Middle frontal gyrus (tissue), 1 donor: ENCODE measurements around the gene SHROOM2.
A peak's percentile ranks its signal among the peaks of the same experiment; 100 is the strongest.

Experiments
- DNase-seq: peaks from one replicate; pipeline ENCODE4 v3.0.0-alpha.2; 2015; ENCODE audit warnings: low spot score; ENCODE audit errors: extremely low spot score

SHROOM2 gene

DNA sequence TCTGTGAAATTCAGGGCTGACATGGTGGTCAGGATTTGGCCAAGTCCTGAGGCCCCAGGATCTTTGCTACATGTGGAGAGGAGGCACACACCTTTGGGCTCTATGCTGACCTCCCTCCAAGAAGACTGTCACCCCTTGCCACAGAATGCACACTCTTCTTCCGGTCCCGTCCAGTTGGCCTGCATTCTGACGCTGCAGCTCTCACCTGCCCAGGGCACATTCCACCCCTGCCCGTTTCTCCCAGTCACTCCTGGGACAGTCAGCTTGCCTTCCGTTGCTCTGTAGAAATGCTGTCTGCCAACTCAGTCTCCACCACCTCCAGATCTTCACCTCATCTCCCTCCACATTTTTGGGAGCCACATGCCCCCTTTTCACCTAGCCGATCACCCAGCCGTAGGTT lies 76.7 kb downstream of the SHROOM2 start:
- no peak for DNase-seq

DNA sequence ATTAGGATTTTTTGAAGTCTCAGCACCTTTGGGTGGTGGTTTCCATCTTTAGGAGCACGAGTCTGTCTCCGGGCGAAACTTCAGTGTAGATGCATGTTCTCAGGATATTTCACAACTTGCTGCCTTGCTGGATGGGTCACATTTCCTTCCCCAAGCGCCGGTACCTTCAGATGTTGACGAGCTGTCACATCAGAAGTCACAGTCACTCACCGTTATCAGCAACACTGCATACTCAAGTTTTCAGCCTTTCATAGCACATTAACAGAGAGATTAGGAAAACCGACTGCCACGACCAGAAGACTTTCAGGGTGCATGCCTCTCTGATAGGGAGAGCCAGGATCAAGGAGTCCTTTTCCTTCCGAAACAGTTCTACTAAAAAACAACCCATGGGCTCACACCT lies 77.8 kb downstream of the SHROOM2 start:
- DNase-seq: no peak

DNA sequence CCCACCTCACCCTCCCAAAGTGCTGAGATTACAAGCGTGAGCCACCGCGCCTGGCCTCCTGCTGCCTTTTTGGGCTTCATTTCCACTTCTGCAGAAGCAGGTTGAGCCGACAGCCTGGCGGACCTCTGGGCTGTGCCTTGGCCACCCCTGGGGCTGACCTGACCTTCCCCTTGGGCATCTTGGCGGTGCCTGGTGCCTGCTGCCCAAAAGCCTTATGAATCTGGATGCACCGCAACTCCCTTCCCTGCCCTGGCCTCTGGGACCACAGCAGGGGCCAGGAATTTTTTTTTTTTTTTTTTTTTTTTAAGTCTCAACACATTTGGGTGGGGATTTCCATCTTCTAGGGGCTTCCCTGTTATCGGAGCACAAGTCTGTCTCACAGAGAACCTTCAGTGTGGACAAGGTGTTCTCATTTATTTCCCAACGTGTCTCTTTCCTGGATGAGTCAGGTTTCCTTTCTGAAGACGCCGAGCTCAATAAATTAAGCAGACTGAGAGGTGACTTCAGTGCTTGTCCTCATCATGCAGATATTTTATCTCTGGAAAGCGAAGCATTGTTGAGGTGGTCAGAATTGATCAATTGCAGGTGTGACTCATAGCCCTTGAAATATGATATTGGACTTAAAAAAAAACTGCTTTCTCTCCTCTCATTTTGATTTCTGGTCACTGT lies 79.7 kb downstream of the SHROOM2 start:
- no peak for DNase-seq

DNA sequence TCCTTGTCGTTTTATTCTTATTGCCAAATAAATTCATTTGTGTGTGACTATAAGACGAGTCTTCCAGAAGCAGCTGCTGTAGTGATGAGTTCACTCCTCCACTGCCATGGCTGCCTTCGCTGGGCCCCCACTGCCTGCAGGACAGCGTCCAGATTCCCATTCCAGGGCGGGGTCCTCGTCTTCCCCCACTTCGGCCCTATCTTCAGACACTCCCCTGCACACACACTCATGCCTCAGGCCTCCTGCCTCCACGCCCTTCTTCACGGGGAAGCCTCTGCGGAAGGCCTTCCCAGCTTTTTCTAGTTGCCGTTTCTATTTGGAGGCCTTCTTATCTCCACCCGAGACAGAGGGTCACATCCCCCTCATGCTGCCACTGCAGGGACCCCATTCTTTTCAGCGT lies 80.4 kb downstream of the SHROOM2 start:
- no peak for DNase-seq

DNA sequence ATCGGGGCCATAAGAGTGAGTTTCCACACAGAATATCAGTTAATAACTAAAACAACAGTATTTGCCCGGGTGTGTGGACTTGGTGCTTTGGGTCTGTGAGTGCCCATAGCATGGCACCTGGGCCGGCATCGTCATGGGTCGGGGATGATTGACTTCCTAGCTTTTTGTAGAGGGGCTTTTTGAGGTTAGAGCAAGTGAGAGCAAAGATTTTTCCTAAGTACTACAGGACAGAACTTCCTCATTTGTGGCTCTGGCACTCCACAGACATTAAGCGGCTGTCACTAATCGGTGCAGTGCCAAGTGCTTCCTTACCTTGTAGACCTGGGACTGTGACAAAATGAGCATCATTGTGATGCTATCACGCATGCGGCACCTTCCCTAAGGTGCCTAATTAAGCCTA lies 81.0 kb downstream of the SHROOM2 start:
- DNase-seq: no peak

GRCh38 chrX:9867753-9868152 lies 81.5 kb downstream of the SHROOM2 start:
- DNase-seq: no peak

DNA sequence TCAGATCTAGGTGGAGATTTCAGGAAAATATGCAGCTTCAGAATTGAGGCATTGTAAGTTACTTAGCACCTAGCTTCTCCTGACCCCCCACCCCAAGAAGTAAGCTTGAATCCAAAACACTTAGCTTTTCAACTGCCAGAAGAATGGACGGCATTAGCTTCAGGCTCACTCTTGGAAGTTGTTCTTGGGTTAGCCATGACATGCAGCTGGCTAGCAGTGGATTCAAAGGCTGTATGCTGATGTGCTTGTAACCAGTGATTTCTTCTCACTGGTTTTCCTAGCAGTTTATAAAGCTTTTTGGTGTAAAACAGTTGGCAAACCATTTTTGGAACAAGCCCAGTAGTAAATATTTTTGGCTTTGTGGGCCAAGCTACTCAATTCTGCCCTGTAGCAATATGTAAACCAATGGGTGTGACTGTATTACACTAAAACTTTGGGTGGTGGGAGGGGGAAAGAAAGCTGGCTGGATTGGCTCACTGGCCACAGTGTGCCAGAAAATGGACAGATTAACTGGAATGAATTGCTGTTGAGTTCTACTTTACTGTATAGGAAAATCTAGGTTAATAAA lies 85.6 kb downstream of the SHROOM2 start:
- DNase-seq: no peak

DNA sequence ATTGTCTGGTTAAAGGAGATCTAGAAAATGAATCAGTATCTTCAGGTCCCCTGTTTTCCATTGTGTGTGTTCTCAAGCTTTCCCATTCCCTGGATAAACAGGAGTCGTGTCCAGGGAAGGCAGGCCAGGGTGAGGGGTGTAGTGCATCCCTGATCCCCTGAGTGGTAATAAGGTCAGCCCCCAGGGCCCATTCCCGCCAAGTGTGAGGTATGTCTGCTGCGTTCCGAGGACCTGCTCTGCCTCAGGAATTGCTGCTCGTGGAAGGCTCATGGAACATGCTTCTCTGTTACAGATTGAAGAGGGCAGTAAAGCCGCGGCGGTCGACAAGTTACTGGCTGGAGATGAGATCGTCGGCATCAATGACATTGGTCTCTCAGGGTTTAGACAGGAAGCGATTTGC lies 87.1 kb downstream of the SHROOM2 start:
- no peak for DNase-seq

GRCh38 chrX:9873952-9874351 lies 87.7 kb downstream of the SHROOM2 start:
- DNase-seq: peak; percentile 34

DNA sequence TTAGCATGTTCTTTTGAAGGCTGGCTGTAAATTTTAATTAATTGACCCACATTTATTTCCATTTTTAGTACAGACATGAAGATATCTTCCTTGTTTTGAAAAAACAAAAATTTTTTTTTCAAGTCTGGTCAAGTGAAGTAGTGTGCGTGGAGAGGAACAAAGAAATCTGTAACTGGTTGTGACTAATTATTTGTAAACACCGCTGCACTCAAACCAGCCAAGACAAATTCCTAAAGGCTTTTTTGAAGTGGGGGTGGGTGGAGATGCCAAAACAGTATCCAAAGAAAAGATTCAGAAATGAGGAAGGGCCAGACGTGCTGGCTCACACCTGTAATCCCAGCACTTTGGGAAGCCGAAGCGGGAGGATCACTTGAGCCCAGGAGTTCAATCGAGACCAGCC lies 88.3 kb downstream of the SHROOM2 start:
- DNase-seq: no peak

DNA sequence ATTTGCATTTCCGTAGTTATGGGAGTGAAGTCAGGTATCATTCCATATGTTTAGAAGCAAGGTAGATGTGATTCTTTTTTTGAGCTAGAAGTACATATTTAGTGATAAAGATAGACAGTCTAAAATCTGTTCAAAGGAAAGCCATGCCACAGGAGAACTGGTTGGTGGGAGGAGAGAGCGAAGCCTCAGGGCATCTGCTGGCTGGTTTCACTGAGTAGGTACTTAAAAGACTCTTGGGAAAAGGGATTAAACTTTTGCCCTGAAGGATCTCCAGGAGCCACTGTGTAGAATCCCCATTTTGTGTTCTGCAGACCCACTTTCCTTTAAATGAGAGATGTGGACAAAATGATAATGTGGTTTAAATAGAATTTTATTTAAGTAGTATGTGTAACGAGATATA lies 89.6 kb downstream of the SHROOM2 start:
- no peak for DNase-seq

GRCh38 chrX:9876201-9876600 lies 90.0 kb downstream of the SHROOM2 start:
- DNase-seq: no peak

GRCh38 chrX:9878146-9878820 lies 92.1 kb downstream of the SHROOM2 start:
- DNase-seq: no peak

- DNase-seq: no peak
Measured at GRCh38 chrX:9880237-9880636, 94.0 kb downstream of the SHROOM2 start.

- DNase-seq: no peak
Measured at GRCh38 chrX:9880870-9881269, 94.6 kb downstream of the SHROOM2 start.

- no peak for DNase-seq
Measured at GRCh38 chrX:9882669-9883446, 96.6 kb downstream of the SHROOM2 start.

DNA sequence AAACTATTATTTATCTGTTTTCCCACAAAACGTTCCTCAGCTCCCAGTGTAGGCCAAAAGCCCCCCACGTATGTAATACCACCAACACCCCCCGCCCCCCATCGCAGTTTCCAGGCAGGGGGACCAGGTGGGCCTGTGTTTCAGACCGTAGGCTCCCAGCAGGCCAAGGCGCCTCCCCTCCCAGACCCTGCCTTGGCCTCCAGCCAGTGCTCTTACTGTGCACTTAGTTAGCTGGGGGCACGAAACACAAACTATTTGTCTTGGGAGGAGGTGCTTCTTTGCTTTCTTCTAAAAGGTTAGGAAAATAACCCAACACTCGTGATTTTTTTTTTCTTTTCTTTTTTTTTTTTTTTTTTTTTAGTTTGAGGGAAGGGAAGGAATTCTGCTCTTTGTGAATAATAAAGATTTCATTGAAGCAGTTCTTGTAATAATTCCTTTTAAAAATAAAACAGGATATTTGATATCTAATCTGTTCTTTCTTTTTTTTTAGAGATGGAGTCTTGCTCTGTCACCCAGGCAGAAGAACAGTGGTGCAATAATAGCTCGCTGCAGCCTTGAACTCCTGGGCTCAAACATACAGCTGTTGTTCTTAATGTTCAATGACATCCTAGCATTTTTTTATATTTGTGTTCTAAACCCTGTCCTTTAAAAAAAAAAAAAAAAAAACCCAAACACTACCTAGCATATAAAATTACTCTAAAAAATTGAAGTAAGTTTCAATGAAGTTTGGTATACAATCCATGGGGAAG lies 98.0 kb downstream of the SHROOM2 start:
- no peak for DNase-seq

DNA sequence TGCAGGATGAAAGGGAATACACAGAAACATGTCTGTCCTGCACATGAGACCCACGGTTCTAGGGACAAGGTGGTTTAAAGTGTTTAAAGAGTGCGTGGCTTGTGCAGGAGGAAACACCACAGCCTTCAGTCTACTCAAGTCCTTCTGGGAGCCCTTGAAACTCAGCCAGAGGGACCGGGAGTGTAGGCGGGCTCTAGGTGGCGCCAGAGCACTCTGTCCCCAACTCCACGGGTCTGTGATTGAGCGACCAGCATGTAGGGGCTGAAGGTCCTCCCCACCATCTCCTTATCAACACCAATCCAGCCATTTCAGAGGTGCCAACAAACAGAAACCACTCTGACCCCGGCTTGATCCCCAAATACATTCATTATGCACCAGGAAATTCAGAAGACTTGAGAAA lies 98.9 kb downstream of the SHROOM2 start:
- DNase-seq: peak; percentile 48

DNA sequence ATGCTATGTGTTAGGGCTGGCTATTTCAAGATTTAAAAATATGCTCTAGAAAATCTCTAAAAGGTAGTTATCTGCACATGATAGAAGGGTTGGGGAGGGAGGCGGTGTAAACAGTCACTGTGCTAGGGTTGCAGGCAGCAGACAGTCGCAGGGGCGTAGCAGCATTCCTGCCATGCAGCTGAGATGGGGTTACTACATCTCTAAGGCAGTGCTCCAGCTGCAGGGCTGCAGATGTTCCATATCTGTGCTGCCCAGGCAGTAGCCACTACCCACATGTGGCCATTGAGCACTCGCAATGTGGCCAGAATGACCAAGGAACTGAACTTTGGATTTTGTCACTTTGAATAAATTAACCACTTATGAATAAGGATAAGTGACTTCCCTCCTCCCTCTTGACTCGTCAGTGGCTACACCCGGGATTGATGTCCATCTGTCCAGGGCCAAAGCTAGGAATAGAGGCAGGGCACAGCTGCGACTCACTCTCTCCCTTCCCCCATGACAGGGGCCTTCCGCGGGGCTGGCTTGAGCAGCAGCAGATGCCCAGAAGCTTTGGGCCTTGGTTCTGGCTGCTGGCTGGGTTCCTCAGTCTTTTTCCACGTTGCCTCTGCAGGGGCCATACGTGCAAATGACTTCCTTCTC lies 101.5 kb downstream of the SHROOM2 start:
- no peak for DNase-seq

DNA sequence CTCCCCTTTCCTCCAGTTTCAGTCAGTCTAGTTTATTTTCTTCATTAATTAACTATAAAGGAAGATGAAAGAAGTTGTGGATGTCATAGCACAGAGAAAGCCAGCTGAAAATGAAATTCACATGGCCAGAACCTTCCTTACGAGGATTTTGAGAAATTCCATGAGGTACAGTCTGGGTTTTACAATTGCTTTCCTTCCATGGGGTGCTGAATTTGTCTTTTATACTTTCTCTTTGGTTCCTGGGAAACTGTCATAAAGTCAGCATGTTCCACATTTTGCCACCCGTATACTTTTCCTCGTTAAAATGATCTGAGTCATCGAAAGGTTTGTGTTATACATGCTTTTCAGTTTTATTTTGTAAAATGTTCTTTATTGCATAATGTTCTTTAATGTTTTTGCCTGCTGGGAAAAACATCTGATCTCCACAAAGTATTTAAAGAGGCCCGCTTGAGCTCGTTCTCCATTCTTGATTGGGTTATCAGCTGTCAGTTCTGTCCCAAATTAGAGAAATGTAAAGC lies 102.8 kb downstream of the SHROOM2 start:
- DNase-seq: no peak

GRCh38 chrX:9890681-9891091 lies 104.5 kb downstream of the SHROOM2 start:
- no peak for DNase-seq
